ENCODE measurements around the gene PLCL2.

GRCh38 chr3:16898595-16899395 lies 14.0 kb downstream of the PLCL2 start:
- TF ChIP-seq POLR2A (IDR thresholded peaks at IDR 0.05) (no peak), CTCF (IDR thresholded peaks at IDR 0.05) (no peak), POLR2AphosphoS5 (IDR thresholded peaks at IDR 0.05; ENCODE audit: insufficient read depth in 1 of 2, low read depth in 1 of 2) (no peak)

Measured in vagina (tissue), 2 donors.